Rectal smooth muscle tissue (tissue), 1 donor: ENCODE measurements around the gene GRIA2.
"Not testable (repeated sequence)": the region's sequence is repeated elsewhere in the genome, so short reads cannot be mapped to it uniquely, and the experiment has no call there.

Source experiments
- H3K27ac ChIP-seq: one replicate; pipeline ENCODE4 v1.7.0; 2013; ENCODE audit warnings: low read depth, low read length, inconsistent platforms
- H3K27me3 ChIP-seq: one replicate; pipeline ENCODE4 v1.7.0; 2013; ENCODE audit warnings: low read length; ENCODE audit not compliant: control insufficient read depth, insufficient read depth
- H3K36me3 ChIP-seq: one replicate; pipeline ENCODE4 v1.7.0; 2013; ENCODE audit warnings: low read length; ENCODE audit not compliant: control insufficient read depth, insufficient read depth
- H3K4me1 ChIP-seq: one replicate; pipeline ENCODE4 v1.7.0; 2013; ENCODE audit warnings: low read length; ENCODE audit not compliant: control insufficient read depth, insufficient read depth
- H3K4me3 ChIP-seq: one replicate; pipeline ENCODE4 v1.7.0; 2013; ENCODE audit warnings: low read length
- H3K9ac ChIP-seq: one replicate; pipeline ENCODE4 v1.7.0; 2013; ENCODE audit warnings: low read length

The GRIA2 gene

GRCh38 chr4:157220371-157220881 lies at the start of gene GRIA2:
TSS of gene GRIA2 (plus strand) at chr4:157220728. CDS start at chr4:157221043, 315 bp downstream.
- Histone ChIP-seq H3K4me1 (no peaks in the 10 kb centered on the region), H3K4me3 (peak within 1 kb of the TSS; percentile 4), H3K27ac (no peak within 1 kb of the TSS), H3K9ac (no peak within 1 kb of the TSS), H3K27me3 (peaks cover 11% of the 10 kb centered on the region), H3K36me3 (no peaks in the 10 kb centered on the region)

GRCh38 chr4:157172011-157172410 lies 48.5 kb upstream of the GRIA2 start:
- no peaks in the 10 kb centered on the region for H3K27me3 ChIP-seq
- no peak overlapping the region for H3K9ac ChIP-seq
- H3K4me3 ChIP-seq = no peak overlapping the region
- H3K4me1 ChIP-seq = no peaks in the 10 kb centered on the region
- no peak overlapping the region for H3K27ac ChIP-seq
- H3K36me3 ChIP-seq = no peaks in the 10 kb centered on the region

DNA sequence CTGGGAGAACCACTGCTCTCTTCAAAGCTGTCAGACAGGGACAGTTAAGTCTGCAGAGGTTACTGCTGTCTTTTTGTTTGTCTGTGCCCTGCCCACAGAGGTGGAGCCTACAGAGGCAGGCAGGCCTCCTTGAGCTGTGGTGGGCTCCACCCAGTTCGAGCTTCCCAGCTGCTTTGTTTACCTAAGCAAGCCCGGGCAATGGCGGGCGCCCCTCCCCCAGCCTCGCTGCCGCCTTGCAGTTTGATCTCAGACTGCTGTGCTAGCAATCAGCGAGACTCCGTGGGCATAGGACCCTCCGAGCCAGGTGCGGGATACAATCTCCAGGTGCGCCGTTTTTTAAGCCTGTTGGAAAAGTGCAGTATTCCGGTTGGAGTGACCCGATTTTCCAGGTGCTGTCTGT lies 40.3 kb upstream of the GRIA2 start:
- H3K4me3 ChIP-seq, H3K4me1 ChIP-seq, H3K9ac ChIP-seq: not testable (repeated sequence)

DNA sequence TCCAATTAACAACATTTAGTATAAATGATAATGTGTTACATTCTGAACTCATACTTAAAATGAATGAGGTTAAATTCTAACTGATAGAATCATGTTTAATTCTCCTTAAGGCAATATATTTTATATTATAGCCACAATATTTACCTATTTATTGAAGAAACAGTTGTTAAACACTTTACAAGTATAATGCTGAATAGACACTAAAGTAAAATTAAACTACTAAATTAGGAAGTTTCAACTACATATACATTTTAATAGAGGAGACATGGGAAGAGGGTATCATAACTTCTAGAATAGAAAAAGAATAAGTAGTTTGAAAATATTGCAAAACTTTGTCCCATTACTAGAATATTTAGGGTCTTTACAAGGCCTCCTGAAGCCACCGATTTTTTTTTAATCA lies 36.2 kb upstream of the GRIA2 start:
- Histone ChIP-seq H3K36me3 (no peaks in the 10 kb centered on the region), H3K4me1 (no peaks in the 10 kb centered on the region), H3K9ac (no peak overlapping the region), H3K27ac (no peak overlapping the region), H3K27me3 (no peaks in the 10 kb centered on the region), H3K4me3 (no peak overlapping the region)

More for the DNA sequence above, 40.3 kb upstream of the GRIA2 start:
- H3K36me3 ChIP-seq, H3K27me3 ChIP-seq, H3K27ac ChIP-seq: not testable (repeated sequence)

GRCh38 chr4:157185363-157185762 lies 35.2 kb upstream of the GRIA2 start:
- Histone ChIP-seq H3K27ac (no peak overlapping the region), H3K4me3 (no peak overlapping the region)

DNA sequence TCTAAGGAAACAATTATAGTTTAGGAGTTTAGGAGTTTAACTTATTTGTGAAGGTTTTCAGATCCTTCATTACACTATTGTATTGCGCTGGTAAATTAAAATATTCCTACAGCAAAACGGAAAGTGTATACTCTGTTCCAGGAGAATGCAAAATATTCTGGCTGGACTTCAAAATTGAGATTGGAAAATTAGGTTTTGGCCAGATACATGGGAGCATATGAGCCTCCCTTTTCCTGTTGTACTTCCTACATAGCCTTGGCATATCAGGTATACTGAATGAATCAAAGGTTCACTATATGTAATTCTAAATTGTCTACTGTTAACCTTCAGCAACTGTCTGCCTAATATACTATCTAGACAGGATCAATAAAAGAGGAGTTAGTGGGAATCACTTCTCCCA lies 25.2 kb upstream of the GRIA2 start:
- Histone ChIP-seq H3K27me3 (no peaks in the 10 kb centered on the region), H3K4me3 (no peak overlapping the region), H3K27ac (no peak overlapping the region), H3K36me3 (no peaks in the 10 kb centered on the region), H3K9ac (no peak overlapping the region), H3K4me1 (no peaks in the 10 kb centered on the region)

More at GRCh38 chr4:157185363-157185762, 35.2 kb upstream of the GRIA2 start:
- Histone ChIP-seq H3K9ac (no peak overlapping the region), H3K27me3 (no peaks in the 10 kb centered on the region), H3K4me1 (no peaks in the 10 kb centered on the region), H3K36me3 (no peaks in the 10 kb centered on the region)

DNA sequence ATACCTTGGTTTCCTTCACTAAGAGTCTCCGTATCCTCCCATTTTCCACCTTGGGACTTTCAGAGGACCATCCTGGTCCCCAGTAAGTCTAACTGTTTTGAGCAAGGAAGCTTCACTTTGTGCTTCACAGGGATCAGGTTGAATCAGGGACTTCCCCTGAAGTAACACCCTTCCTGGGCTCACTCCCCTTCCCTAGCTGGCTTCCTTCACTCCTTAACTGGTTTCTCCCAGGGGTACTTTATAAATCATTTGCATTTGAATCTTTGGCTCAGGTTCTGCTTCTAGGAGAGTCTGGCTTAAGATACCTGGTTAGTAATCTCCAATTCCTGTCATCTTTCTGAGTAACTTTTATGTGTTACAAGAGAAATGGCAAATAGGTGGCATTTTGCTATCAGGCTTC lies 24.5 kb upstream of the GRIA2 start:
- no peak overlapping the region for H3K27ac ChIP-seq
- no peaks in the 10 kb centered on the region for H3K36me3 ChIP-seq
- no peaks in the 10 kb centered on the region for H3K4me1 ChIP-seq
- no peaks in the 10 kb centered on the region for H3K27me3 ChIP-seq
- H3K9ac ChIP-seq = no peak overlapping the region
- no peak overlapping the region for H3K4me3 ChIP-seq

DNA sequence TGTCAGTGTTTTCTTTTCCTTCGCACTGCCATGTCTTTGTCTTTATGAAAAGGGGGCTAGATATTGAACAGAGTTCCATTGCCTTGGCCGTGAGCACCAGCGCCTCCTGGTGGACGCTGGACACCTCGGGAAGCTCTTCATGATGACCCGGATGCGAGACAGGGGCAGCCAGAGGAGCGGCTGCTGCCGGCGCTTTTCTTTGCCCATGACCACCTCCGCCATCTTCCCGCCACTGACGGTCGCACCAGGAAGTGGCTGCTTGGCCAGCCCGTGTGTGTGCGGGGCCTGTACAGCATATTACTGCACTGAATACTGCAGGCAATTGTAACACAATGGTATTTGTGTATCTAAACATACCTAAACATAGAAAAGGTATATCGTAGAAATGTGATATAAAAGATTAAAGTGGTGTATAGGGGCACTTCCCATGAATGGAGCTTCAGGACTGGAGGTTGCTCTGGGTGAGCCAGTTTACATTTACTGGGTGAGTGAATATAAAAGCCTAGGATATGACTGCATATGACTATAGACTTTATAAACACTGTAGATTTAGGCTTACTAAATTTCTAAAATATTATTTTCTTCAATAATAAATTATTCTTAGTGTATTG lies 15.8 kb upstream of the GRIA2 start:
- H3K4me1 ChIP-seq = no peaks in the 10 kb centered on the region

DNA sequence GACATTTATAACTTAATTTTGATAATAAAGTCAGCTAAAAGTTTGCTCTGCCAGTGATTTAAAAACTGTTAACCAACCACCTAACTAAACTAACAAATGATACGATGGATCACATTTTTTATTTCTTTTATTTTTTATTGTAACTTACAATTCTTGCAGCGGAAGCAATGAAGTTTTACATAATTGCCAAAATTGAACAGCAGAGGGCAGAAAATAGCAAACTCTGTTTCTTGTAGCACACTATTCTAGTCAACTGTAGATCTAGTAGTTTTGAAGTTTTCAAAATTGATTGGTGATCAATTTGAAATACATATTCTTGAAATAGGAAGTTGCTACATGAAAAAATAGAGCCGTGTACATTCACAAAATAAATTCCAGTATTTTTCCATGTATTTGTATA lies 2.8 kb upstream of the GRIA2 start:
- Histone ChIP-seq H3K4me1 (no peaks in the 10 kb centered on the region), H3K27ac (no peak overlapping the region), H3K36me3 (no peaks in the 10 kb centered on the region), H3K27me3 (peaks cover 11% of the 10 kb centered on the region), H3K4me3 (no peak overlapping the region), H3K9ac (no peak overlapping the region)

More for the DNA sequence above, 15.8 kb upstream of the GRIA2 start:
- H3K27ac ChIP-seq = no peak overlapping the region
- no peak overlapping the region for H3K9ac ChIP-seq
- H3K4me3 ChIP-seq = no peak overlapping the region
- H3K27me3 ChIP-seq = no peaks in the 10 kb centered on the region
- no peaks in the 10 kb centered on the region for H3K36me3 ChIP-seq

DNA sequence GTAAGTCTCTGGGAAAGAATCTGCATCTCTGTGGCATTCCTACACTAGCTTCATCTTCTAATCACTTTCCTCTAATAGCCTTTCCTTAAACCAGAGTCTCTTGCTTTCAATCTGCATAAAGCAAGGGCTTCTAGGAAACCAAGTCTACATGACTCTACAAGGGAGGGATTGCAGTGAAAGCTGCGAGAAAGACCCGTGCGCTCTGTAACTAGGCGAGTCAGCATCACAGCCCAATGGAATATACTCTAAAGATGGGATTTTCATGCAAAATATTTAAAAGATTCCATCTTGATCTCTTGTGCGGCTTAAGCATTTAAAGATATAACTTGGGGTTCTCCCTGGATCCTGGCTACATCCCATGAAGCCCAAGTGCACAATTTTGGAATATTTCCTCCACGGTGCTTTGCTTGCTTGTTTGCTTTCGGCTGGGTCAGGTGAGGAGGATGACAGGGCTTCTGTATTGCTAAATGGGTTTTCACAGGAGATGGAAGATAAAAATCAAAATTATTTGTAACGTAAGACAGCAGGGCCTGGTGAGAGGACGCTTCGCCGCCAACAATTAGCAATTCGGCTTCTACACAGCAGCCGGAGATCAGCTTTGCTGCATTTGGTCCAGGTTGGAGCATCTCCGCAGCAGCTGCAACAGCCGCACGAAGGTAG lies 687 bp upstream of the GRIA2 start:
- H3K4me3 ChIP-seq = no peak overlapping the region
- no peak overlapping the region for H3K9ac ChIP-seq
- no peak overlapping the region for H3K27ac ChIP-seq
- H3K27me3 ChIP-seq = peaks cover 11% of the 10 kb centered on the region
- H3K36me3 ChIP-seq = no peaks in the 10 kb centered on the region
- H3K4me1 ChIP-seq = no peaks in the 10 kb centered on the region

- no peaks in the 10 kb centered on the region for H3K36me3 ChIP-seq
- H3K9ac ChIP-seq = no peak overlapping the region
- H3K27me3 ChIP-seq = peaks cover 11% of the 10 kb centered on the region
- H3K27ac ChIP-seq = no peak overlapping the region
- no peak overlapping the region for H3K4me3 ChIP-seq
- H3K4me1 ChIP-seq = no peaks in the 10 kb centered on the region
These were observed 932 bp downstream of the GRIA2 start for GRCh38 chr4:157221426-157221894.

GRCh38 chr4:157221895-157222770 lies 1.6 kb downstream of the GRIA2 start:
- Histone ChIP-seq H3K27ac (no peak overlapping the region), H3K4me3 (no peak overlapping the region)

More at GRCh38 chr4:157221895-157222770, 1.6 kb downstream of the GRIA2 start:
- Histone ChIP-seq H3K27me3 (peaks cover 11% of the 10 kb centered on the region), H3K36me3 (no peaks in the 10 kb centered on the region), H3K4me1 (no peaks in the 10 kb centered on the region), H3K9ac (no peak overlapping the region)
